Body of pancreas (tissue), 4 donors: Measurements from ENCODE around the gene KRT78.

Experiments
- CTCF ChIP-seq, 7 experiments: fragments of 450-650 bp in 4 of 7; fragments of 200-600 bp in 3 of 7; sonication (generic) in 3 of 7; IDR thresholded peaks; one replicate each; pipeline ENCODE4 v1.5.1; 2016 to 2019; ENCODE audit warnings: antibody characterized with exemption in 7 of 7
- POLR2A ChIP-seq, 3 donors: fragments of 450-650 bp; IDR thresholded peaks; one replicate each; pipeline ENCODE4 v1.6.1; 2016; ENCODE audit warnings: antibody characterized with exemption in 3 of 3, mild to moderate bottlenecking in 2 of 3

GRCh38 chr12:52891044-52891443 lies 42.2 kb upstream of the KRT78 start:
- TF ChIP-seq CTCF (IDR thresholded peaks at IDR 0.05) (no peak), POLR2A (IDR thresholded peaks at IDR 0.05) (no peak)
